Neural cell (in vitro differentiated cells): Measurements from ENCODE around the gene SLC29A3. TPM values are rescaled to one million over a fixed set of nuclear protein-coding genes. Genes with fewer than 3 reads are reported as not detected.

ENCODE experiments used
- H2AFZ ChIP-seq: fragments of 200-600, 300-800 bp; sonication (generic), shearing (Covaris generic); 2 replicates; pipeline ENCODE4 v1.6.0; 2014; ENCODE audit warnings: low read depth, mild to moderate bottlenecking, antibody characterized with exemption, low read length, moderate library complexity
- H3F3A ChIP-seq: fragments of 200-600 bp; shearing (Covaris generic); 2 replicates; pipeline ENCODE4 v1.6.1; 2016; ENCODE audit warnings: mild to moderate bottlenecking, moderate library complexity, mixed read lengths, antibody characterized with exemption, low read length; ENCODE audit not compliant: insufficient read depth, poor library complexity, severe bottlenecking
- H3K27ac ChIP-seq: fragments of 200-600, 300-800 bp; sonication (generic), shearing (Covaris generic); 2 replicates; pipeline ENCODE4 v1.5.1; 2014; ENCODE audit warnings: mild to moderate bottlenecking, low read length, moderate library complexity
- H3K27me3 ChIP-seq: fragments of 300-800, 200-600 bp; sonication (generic), shearing (Covaris generic); 2 replicates; pipeline ENCODE4 v1.6.0; 2014; ENCODE audit warnings: mild to moderate bottlenecking, low read depth, low read length, moderate library complexity; ENCODE audit not compliant: insufficient read depth
- H3K36me3 ChIP-seq: fragments of 300-800, 200-600 bp; sonication (generic), shearing (Covaris generic); 2 replicates; pipeline ENCODE4 v1.5.1; 2014; ENCODE audit warnings: mild to moderate bottlenecking, antibody characterized with exemption, low read length, moderate library complexity; ENCODE audit not compliant: insufficient read depth
- H3K4me2 ChIP-seq: fragments of 300-800, 200-600 bp; sonication (generic), shearing (Covaris generic); 2 replicates; pipeline ENCODE4 v1.6.0; 2014; ENCODE audit warnings: mild to moderate bottlenecking, low read length
- H3K4me3 ChIP-seq: fragments of 300-800, 200-600 bp; sonication (generic), shearing (Covaris generic); 2 replicates; pipeline ENCODE4 v1.5.1; 2014; ENCODE audit warnings: mild to moderate bottlenecking, low read length, moderate library complexity
- H3K79me2 ChIP-seq: fragments of 200-600 bp; shearing (Covaris generic); replicated peaks from 2 replicates; pipeline ENCODE4 v1.6.0; 2014; ENCODE audit warnings: mild to moderate bottlenecking, low read length, moderate library complexity; ENCODE audit not compliant: insufficient read depth
- H3K9ac ChIP-seq: fragments of 300-800, 200-600 bp; sonication (generic), shearing (Covaris generic); 2 replicates; pipeline ENCODE4 v1.6.1; 2016; ENCODE audit warnings: mild to moderate bottlenecking, low read length, mixed read lengths
- H3K9me2 ChIP-seq: fragments of 200-600 bp; shearing (Covaris generic); 2 replicates; pipeline ENCODE4 v1.6.1; 2016; ENCODE audit warnings: mild to moderate bottlenecking, low read length, mixed read lengths; ENCODE audit not compliant: insufficient read depth
- H3K9me3 ChIP-seq: fragments of 200-600, 300-800 bp; sonication (generic), shearing (Covaris generic); 2 replicates; pipeline ENCODE4 v1.6.1; 2016; ENCODE audit warnings: mild to moderate bottlenecking, mixed run types, low read length, moderate library complexity, mixed read lengths
- H4K20me1 ChIP-seq: fragments of 200-600 bp; shearing (Covaris generic); 2 replicates; pipeline ENCODE4 v1.6.1; 2016; ENCODE audit warnings: mild to moderate bottlenecking, mixed run types; ENCODE audit not compliant: insufficient read depth
- EP300 ChIP-seq: fragments of 450-650 bp; conservative IDR thresholded peaks from 2 replicates; pipeline ENCODE4 v1.6.1; 2014; ENCODE audit warnings: antibody characterized with exemption, mild to moderate bottlenecking, moderate library complexity; ENCODE audit not compliant: poor library complexity, severe bottlenecking
- EZH2 ChIP-seq: fragments of 200-600, 300-800 bp; shearing (Covaris generic), sonication (generic); IDR thresholded peaks from 2 replicates; pipeline ENCODE4 v1.6.1; 2014; ENCODE audit warnings: antibody characterized with exemption, low read length, borderline replicate concordance, mild to moderate bottlenecking; ENCODE audit not compliant: insufficient read depth, poor library complexity, severe bottlenecking
- MXI1 ChIP-seq: fragments of 450-650 bp; conservative IDR thresholded peaks from 2 replicates; pipeline ENCODE4 v1.6.1; 2014; ENCODE audit warnings: antibody characterized with exemption, mild to moderate bottlenecking; ENCODE audit not compliant: poor library complexity, severe bottlenecking
- POLR2AphosphoS5 ChIP-seq: IDR thresholded peaks from 2 replicates; pipeline ENCODE4 v1.6.1; 2012
- RAD21 ChIP-seq: fragments of 450-650 bp; conservative IDR thresholded peaks from 2 replicates; pipeline ENCODE4 v1.6.1; 2014; ENCODE audit warnings: antibody characterized with exemption, mild to moderate bottlenecking, moderate library complexity
- SMC3 ChIP-seq: fragments of 450-650 bp; conservative IDR thresholded peaks from 2 replicates; pipeline ENCODE4 v1.6.1; 2014; ENCODE audit warnings: antibody characterized with exemption, mild to moderate bottlenecking, moderate library complexity; ENCODE audit not compliant: poor library complexity
- TAF1 ChIP-seq: IDR thresholded peaks from 2 replicates; pipeline ENCODE4 v1.6.1; 2012; ENCODE audit warnings: low read depth
- polyA plus RNA-seq: library from polyadenylated mRNA; depleted of rRNA; stranded (reverse); fragments of >200 nt; gene quantifications from 2 replicates; pipeline ENCODE4 v1.2.3, GENCODE V29; 2014
- TF ChIP-seq, protein P1 (sequence below): fragments of 450-650 bp; IDR thresholded peaks from 2 replicates; pipeline ENCODE4 v1.5.1; 2014; ENCODE audit warnings: antibody characterized with exemption, mild to moderate bottlenecking, moderate library complexity; ENCODE audit not compliant: poor library complexity, severe bottlenecking
- TF ChIP-seq, protein P2 (sequence below): IDR thresholded peaks from 2 replicates; pipeline ENCODE4 v1.6.1; 2012; ENCODE audit warnings: borderline replicate concordance

The SLC29A3 gene
- polyA plus RNA-seq, 1 donor from 2014 or later = 2.3 TPM

DNA sequence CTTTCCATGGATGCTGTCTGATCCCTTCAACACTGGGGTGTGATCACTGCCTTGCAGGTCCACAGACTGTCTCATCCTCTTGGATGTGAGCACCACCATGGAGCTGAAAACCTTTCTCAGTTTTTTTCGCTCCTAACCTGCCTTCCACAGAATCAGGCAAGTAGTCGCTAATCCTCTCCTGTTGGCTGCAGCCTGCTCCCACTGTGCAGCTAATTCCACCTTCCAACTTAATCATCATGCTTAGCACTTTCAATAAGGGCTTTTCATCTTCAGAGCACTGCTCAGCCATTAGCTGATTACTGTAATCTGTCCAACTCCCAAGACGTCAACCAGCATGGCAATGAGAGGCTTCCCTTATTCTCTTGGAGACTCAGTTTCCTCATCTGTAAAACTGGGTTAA is 62.6 kb downstream of the SLC29A3 start:
- Histone ChIP-seq H3K4me3 (no peak overlapping the region), H3K4me2 (no peak overlapping the region), H3K9me2 (no peaks in the 10 kb centered on the region), H3K27ac (no peak overlapping the region), H3K27me3 (no peaks in the 10 kb centered on the region), H3K36me3 (no peaks in the 10 kb centered on the region), H2AFZ (no peak overlapping the region), H3K9me3 (no peaks in the 10 kb centered on the region), H3K79me2 (no peaks in the 10 kb centered on the region), H3K9ac (no peak overlapping the region), H3F3A (no peaks in the 10 kb centered on the region), H4K20me1 (no peaks in the 10 kb centered on the region)
- no peak for TF ChIP-seq MXI1
- TF ChIP-seq, protein P1, sequence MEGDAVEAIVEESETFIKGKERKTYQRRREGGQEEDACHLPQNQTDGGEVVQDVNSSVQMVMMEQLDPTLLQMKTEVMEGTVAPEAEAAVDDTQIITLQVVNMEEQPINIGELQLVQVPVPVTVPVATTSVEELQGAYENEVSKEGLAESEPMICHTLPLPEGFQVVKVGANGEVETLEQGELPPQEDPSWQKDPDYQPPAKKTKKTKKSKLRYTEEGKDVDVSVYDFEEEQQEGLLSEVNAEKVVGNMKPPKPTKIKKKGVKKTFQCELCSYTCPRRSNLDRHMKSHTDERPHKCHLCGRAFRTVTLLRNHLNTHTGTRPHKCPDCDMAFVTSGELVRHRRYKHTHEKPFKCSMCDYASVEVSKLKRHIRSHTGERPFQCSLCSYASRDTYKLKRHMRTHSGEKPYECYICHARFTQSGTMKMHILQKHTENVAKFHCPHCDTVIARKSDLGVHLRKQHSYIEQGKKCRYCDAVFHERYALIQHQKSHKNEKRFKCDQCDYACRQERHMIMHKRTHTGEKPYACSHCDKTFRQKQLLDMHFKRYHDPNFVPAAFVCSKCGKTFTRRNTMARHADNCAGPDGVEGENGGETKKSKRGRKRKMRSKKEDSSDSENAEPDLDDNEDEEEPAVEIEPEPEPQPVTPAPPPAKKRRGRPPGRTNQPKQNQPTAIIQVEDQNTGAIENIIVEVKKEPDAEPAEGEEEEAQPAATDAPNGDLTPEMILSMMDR = no peak
- TF ChIP-seq, protein P2, sequence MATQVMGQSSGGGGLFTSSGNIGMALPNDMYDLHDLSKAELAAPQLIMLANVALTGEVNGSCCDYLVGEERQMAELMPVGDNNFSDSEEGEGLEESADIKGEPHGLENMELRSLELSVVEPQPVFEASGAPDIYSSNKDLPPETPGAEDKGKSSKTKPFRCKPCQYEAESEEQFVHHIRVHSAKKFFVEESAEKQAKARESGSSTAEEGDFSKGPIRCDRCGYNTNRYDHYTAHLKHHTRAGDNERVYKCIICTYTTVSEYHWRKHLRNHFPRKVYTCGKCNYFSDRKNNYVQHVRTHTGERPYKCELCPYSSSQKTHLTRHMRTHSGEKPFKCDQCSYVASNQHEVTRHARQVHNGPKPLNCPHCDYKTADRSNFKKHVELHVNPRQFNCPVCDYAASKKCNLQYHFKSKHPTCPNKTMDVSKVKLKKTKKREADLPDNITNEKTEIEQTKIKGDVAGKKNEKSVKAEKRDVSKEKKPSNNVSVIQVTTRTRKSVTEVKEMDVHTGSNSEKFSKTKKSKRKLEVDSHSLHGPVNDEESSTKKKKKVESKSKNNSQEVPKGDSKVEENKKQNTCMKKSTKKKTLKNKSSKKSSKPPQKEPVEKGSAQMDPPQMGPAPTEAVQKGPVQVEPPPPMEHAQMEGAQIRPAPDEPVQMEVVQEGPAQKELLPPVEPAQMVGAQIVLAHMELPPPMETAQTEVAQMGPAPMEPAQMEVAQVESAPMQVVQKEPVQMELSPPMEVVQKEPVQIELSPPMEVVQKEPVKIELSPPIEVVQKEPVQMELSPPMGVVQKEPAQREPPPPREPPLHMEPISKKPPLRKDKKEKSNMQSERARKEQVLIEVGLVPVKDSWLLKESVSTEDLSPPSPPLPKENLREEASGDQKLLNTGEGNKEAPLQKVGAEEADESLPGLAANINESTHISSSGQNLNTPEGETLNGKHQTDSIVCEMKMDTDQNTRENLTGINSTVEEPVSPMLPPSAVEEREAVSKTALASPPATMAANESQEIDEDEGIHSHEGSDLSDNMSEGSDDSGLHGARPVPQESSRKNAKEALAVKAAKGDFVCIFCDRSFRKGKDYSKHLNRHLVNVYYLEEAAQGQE = no peak
- TF ChIP-seq EZH2 = no peak
- no peak for TF ChIP-seq RAD21
- no peak for TF ChIP-seq EP300
- no peak for TF ChIP-seq SMC3
- no peak for TF ChIP-seq POLR2AphosphoS5
- no peak for TF ChIP-seq TAF1

DNA sequence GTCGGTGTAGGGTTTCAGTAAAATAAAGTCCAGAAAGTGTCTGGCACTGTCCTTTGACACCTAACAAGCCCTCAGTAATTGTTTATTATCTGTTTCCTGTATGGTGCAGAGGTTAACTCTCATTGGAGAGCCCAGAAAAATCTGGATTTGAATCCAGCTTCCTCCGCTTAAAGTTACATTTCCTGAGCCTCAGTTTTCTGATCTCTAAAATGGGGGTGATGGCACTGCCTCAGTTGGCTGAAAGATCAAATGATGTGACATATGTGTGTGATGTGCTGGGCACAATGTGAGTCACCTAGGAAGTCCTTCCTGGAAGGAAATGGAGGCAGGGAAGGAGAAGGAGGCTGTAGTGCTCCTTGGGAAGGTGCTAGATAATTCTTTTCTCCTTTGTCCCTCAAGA is 63.0 kb downstream of the SLC29A3 start:
- H3F3A ChIP-seq = no peaks in the 10 kb centered on the region

More for the DNA sequence above, 63.0 kb downstream of the SLC29A3 start:
- Histone ChIP-seq H3K27me3 (no peaks in the 10 kb centered on the region), H3K9me2 (no peaks in the 10 kb centered on the region), H3K79me2 (no peaks in the 10 kb centered on the region), H3K4me3 (no peak overlapping the region), H3K27ac (no peak overlapping the region), H2AFZ (no peak overlapping the region), H3K36me3 (no peaks in the 10 kb centered on the region), H4K20me1 (no peaks in the 10 kb centered on the region), H3K9me3 (no peaks in the 10 kb centered on the region), H3K9ac (no peak overlapping the region), H3K4me2 (no peak overlapping the region)
- TF ChIP-seq SMC3 (no peak), MXI1 (no peak), EP300 (no peak), RAD21 (no peak), EZH2 (no peak), TAF1 (no peak), POLR2AphosphoS5 (no peak)
- TF ChIP-seq, protein P2 = no peak
- TF ChIP-seq, protein P1 = no peak
